ENCODE measurements around the gene REP15.
A peak's percentile ranks its signal among the peaks of the same experiment; 100 is the strongest.

REP15 gene

DNA sequence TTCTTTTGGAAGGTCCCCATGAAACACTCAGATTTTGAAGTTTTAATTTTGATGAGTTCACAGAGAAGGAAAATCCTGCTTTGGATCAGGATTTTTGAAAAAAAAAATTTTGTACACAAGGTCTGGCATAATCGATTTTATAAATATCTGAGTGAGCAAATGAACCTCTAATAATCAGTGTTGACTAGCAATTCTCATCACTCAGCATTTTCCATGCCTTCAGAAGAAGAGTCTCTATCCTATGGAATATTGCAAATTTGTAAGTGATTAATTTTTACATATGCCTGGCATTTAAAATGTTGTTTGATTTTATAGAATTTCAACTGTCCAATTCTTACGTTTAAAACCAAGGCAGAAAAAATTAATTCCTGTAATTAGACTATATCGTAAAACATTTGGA lies 30.5 kb upstream of the REP15 start:
- TF ChIP-seq, protein P1, sequence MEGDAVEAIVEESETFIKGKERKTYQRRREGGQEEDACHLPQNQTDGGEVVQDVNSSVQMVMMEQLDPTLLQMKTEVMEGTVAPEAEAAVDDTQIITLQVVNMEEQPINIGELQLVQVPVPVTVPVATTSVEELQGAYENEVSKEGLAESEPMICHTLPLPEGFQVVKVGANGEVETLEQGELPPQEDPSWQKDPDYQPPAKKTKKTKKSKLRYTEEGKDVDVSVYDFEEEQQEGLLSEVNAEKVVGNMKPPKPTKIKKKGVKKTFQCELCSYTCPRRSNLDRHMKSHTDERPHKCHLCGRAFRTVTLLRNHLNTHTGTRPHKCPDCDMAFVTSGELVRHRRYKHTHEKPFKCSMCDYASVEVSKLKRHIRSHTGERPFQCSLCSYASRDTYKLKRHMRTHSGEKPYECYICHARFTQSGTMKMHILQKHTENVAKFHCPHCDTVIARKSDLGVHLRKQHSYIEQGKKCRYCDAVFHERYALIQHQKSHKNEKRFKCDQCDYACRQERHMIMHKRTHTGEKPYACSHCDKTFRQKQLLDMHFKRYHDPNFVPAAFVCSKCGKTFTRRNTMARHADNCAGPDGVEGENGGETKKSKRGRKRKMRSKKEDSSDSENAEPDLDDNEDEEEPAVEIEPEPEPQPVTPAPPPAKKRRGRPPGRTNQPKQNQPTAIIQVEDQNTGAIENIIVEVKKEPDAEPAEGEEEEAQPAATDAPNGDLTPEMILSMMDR (IDR thresholded peaks at IDR 0.05; ENCODE audit: control insufficient read depth, insufficient read depth, low read depth, low read length, missing control alignments), result no peak
- DNase-seq (ENCODE audit: low read depth), result no peak
- no peak overlapping the region for H3K4me3 ChIP-seq (ENCODE audit: control insufficient read depth, low read depth, low read length)

DNA sequence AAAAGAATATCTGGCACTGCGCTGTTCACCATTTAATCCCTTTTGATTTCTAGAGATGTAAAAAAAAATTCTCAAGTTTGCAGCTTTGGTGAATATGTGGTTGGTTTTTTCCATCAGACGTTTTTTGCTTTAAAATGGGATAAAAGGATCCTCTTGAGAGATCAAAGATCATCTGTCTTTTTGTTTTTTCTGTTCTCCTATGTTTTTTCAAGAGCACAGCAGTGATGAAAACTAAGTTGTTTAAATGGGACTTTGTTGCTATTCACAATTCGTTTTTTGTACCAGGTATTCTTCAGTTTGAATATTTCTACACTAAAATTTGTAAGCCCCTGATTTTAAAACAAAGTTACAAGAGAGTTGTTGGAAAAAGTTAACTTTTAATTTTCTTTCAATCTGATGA lies 29.7 kb upstream of the REP15 start:
- TF ChIP-seq, protein P1 (IDR thresholded peaks at IDR 0.05; ENCODE audit: control insufficient read depth, insufficient read depth, low read depth, low read length, missing control alignments), result no peak
- H3K4me3 ChIP-seq (ENCODE audit: control insufficient read depth, low read depth, low read length), result no peak overlapping the region
- DNase-seq (ENCODE audit: low read depth), result no peak

GRCh38 chr12:27667540-27667939 lies 28.7 kb upstream of the REP15 start:
- no peak overlapping the region for H3K4me3 ChIP-seq (ENCODE audit: control insufficient read depth, low read depth, low read length)
- TF ChIP-seq, protein P1 (IDR thresholded peaks at IDR 0.05; ENCODE audit: control insufficient read depth, insufficient read depth, low read depth, low read length, missing control alignments), result no peak
- peak; percentile 76 for DNase-seq (ENCODE audit: low read depth)

GRCh38 chr12:27672051-27672450 lies 24.2 kb upstream of the REP15 start:
- no peak overlapping the region for H3K4me3 ChIP-seq (ENCODE audit: control insufficient read depth, low read depth, low read length)
- TF ChIP-seq, protein P1 (IDR thresholded peaks at IDR 0.05; ENCODE audit: control insufficient read depth, insufficient read depth, low read depth, low read length, missing control alignments), result no peak
- DNase-seq (ENCODE audit: low read depth), result no peak

DNA sequence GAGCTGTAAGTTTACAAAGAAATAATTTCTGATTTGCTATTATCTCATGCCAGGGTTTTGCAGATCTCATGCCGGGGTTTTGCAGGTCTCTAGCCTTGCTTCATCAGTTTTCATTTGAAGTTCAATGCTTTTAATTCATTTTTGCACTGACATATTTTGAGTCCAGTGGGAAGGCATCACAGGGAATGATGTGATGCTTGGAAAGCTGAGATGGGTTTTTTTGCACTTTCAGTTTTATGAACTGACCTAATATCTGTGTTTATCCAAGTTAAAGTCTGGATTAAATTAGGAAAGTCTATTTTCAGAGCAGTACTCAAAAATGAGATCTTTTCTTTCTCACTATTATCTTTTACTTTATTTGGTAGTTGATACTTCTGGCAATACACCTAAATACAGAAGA lies 23.6 kb upstream of the REP15 start:
- H3K4me3 ChIP-seq (ENCODE audit: control insufficient read depth, low read depth, low read length), result no peak overlapping the region
- DNase-seq (ENCODE audit: low read depth), result no peak
- TF ChIP-seq, protein P1 (IDR thresholded peaks at IDR 0.05; ENCODE audit: control insufficient read depth, insufficient read depth, low read depth, low read length, missing control alignments), result no peak

DNA sequence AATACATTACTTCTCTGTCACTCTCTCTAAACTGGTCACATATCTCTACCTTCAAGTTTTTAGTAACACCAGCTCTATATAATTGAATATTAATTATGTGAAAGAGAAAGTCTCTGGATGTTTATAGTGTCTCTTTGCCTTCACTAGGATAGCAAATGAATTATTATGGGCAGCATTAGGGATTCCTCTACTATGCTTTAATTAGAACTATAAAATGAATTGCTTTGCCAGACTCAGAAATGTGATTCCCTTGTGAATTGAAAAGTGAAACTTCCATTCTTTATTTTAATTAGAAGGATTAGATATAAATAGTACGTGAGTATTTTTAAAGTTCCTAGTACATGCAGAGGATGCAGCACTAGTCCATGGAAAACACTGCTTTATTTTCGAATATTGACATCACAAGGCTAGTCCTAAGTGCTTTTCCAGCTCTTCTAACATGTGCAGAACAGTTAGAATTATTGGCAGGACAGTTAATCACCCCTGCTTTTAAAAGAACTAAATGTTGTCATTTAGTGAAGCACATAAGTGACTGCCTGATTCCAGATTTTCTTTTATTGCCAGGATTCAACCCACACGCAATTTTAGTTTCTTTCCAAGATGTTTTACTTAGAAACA lies 23.0 kb upstream of the REP15 start:
- TF ChIP-seq, protein P1 (IDR thresholded peaks at IDR 0.05; ENCODE audit: control insufficient read depth, insufficient read depth, low read depth, low read length, missing control alignments), result no peak
- no peak overlapping the region for H3K4me3 ChIP-seq (ENCODE audit: control insufficient read depth, low read depth, low read length)
- no peak for DNase-seq (ENCODE audit: low read depth)

DNA sequence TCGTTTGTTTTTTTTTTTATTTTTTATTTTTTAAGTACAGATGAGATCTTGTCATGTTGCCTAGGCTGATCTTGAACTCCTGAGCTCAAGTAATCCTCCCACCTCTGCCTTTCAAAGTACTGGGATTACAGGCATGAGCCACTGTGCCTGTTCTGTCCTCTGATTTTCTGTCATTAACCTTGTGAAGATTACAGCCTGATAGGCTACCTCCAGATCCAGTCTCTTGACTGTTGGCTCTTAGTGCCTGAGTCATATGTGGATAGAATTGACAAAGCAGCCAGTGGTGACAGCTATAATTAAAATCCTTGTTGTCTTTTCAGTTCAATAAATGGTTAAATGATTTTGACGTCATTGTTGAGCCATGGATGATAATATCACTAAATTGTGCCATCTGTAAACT lies 21.3 kb upstream of the REP15 start:
- DNase-seq (ENCODE audit: low read depth), result no peak
- TF ChIP-seq, protein P1 (IDR thresholded peaks at IDR 0.05; ENCODE audit: control insufficient read depth, insufficient read depth, low read depth, low read length, missing control alignments), result no peak
- no peak overlapping the region for H3K4me3 ChIP-seq (ENCODE audit: control insufficient read depth, low read depth, low read length)

Measured in AG09309 (cell line).